ENCODE results near the gene ATG7.

The ATG7 gene

DNA sequence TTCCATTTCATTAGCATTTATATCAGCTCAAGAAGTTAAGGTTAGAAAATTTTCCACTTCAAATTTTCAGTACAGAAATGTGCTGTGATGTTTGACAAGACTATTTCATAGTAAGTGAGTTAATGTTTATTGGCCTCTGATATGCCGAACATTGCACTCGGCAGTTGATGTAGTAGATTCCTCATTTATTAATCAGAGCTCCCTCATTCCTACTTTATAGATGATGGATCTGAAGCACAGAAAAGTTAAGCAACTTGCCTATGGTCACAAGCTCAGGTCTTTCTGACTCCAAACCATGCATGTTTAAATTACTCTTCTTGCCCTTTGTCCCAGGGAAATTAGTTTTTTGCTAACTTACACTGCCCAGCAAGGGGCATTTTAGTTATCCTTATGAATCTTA is 92.0 kb downstream of the ATG7 start:
- DNase-seq = no peak

DNA sequence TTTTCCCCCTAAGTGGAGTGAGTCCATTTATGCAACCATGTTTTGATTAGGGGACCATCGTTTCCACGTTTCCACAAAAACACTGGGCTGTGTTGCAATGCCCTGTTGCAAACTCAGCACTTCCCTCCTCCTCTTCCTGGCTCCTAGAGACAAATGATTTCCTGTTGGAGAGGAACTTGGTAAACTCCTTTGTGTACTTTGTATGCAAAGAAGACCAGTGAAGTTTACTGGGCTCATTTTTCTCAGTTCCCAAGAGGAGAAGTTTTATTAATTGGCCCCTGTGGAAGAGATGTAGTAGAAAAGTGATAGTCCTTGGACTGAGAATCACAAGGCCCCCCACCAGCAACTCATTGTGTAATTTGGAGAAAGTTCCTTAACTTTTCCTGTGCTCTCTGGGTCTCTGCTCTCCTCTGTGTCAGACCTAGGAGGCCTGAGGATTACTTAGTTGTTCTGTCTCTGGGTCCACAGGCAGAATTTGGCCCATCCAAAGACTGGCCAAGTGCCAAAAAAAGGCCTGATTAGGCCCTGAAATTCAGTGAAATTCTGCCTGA is 95.0 kb downstream of the ATG7 start:
- DNase-seq = no peak

DNA sequence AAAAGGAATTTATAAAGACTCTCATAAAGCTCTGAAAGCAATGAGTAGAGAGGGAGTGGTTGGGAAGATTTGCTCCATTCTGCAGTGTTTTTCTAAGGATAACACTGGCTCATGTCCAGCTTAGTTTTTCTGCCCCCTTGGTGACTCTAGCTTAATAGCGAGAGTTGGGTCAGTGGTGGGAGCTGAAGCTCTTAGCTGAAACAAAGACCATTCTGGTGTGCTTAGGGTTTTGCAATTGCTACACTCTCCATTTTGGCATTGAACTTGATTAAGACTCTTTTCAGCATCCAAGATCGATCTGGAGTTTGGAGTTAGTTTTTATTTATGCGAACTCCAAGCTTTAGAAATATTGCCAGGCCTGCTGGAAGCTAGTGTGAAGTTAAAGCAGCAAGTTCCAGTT is 98.0 kb downstream of the ATG7 start:
- DNase-seq = no peak

DNA sequence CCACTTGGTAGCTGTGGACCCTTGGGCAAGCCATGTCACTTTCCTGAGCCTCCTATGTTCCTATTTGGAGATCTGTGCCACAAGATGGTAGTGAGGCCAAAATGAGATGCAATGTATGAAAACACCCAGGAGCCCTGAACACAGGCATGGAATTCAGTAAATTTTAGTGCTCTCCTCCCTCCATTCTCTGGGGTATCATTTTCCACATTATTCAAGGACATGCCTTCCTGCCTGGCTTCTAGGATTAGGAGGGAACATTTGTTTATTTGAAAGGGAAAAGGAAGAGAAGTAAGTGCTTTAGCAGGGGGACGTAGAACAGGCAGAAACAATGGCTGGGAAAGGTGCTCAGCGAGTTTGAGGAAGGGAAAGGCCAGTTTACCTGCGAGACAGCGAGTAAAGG is 98.8 kb downstream of the ATG7 start:
- DNase-seq = no peak

DNA sequence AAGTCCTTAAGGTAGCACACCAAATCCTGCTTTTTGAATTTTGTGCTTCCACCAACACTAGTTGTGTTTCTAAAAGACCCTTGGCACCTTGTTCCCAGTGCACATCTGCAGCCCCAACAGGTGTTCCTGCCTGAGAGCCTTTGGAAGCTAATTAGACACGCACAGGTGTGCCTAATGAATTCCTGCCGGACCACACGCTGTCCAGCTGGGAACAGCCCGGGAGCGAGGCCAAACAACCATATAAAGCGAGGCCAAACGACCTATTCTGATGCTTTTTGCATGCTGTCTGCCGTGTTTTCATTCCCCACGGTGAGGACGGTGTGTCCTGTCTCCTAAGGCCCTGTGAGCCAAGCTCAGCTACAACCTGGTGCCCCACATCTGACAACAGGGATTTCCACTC is 99.5 kb downstream of the ATG7 start:
- no peak for DNase-seq

DNA sequence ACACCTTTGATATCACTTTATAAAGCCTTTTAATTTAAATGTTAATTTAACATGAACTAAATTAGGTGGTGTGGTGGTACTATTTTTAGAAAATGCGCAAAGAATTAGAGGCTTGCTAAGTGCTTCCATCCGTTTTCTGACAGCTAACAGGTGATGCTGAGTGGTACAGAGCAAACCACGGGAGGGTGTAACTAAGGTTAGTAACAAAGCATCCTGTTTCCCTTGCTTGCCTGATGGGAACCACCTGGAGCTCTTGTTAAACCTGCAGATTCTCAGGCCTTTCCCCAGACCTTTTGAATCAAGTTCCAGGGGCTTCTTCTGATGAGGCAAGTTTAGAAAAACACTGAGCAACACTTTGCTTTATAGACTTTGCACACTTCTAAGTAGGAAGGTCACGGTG is 101.0 kb downstream of the ATG7 start:
- no peak for DNase-seq

DNA sequence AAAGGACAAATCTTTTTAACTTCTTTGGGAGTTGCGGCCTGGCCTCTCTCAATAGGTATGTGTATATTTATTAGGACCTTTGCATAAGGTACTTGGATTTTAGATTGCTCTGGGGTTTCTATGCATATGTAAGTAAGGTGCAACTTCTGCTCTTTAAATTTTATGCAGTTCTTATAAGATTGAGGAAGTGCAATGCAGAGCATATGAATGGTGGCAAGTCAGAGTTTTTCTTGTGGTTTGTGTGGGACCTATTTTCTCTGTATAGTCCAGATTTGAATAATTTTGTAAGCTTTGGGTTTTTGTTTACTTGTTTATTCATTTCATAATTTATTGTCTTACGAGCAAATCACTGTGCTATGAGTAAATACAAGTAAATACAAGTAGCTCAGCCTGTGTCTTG is 101.5 kb downstream of the ATG7 start:
- no peak for DNase-seq

DNA sequence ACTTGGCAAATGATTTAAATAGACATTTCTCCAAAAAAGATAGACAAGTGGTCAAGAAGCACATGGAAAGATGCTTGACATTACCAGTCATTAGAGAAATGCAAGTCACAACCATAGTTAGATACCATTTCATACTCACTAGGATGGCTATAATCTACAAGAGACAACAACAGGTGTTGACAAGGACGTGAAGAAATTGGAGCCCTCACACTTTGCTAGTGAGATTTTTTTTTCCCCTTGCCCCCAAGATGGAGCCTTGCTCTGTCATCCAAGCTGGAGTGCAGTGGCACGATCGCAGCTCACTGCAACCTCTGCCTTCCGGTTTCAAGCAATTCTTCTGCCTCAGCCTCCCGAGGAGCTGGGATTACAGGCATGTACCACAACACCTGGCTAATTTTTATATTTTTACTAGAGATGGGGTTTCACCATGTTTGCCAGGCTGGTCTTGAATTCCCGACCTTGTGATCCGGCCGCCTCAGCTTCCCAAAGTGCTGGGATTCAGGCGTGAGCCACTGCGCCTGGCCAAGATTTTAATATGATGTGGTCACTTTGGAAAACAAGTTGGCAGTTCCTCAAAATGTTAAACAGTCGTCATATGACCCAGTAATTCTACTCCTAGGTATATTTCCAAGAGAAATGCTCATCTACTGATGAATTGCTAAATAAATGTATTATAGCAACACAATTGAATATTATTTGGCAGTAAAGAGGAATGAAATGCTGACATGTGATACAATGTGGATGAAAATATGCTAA is 103.3 kb downstream of the ATG7 start:
- no peak for DNase-seq

DNA sequence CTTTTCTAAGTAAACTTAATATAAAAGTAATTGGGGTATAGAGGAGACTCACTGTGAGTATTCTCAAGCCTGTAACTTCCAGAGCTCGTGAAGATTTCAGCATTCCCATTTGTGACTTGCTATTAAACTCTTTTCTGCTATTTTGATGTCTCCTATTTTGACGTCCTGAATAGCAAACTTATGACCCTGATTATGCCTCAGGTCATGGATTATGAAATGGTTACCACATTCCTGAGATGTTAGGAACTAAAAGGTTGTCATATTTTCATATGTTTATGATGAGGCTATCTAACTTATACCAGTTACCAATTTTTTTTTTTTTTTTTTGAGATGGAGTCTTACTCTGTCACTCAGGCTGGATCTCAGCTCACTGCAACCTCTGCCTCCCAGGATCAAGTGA is 105.5 kb downstream of the ATG7 start:
- DNase-seq = no peak

DNA sequence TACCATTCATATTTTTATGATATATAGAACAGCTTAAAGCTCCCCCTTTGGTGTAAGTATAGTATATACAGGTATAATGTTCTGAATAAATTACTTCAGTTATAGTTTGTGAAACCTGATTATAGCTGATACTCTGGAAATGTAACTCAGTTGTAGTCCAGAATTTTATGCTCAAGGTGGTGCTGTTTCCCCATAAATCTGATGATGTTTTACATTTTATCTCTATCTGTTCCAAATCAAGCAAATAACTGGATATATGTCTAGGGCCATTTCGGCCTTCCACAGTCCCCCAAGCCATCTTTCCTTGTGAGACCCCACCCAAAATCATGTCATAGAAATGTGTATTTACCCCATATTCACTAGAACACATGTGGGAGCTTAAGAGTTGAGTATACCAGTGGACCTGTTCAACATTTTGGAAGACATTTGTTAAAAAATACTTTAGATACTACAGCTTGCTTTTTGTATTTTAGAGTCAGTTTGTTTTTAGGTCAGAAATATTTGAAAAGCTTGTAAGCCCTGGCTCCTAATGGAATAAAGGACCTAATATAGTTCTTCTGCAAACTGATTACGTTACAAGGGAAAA is 107.1 kb downstream of the ATG7 start:
- DNase-seq = no peak

DNA sequence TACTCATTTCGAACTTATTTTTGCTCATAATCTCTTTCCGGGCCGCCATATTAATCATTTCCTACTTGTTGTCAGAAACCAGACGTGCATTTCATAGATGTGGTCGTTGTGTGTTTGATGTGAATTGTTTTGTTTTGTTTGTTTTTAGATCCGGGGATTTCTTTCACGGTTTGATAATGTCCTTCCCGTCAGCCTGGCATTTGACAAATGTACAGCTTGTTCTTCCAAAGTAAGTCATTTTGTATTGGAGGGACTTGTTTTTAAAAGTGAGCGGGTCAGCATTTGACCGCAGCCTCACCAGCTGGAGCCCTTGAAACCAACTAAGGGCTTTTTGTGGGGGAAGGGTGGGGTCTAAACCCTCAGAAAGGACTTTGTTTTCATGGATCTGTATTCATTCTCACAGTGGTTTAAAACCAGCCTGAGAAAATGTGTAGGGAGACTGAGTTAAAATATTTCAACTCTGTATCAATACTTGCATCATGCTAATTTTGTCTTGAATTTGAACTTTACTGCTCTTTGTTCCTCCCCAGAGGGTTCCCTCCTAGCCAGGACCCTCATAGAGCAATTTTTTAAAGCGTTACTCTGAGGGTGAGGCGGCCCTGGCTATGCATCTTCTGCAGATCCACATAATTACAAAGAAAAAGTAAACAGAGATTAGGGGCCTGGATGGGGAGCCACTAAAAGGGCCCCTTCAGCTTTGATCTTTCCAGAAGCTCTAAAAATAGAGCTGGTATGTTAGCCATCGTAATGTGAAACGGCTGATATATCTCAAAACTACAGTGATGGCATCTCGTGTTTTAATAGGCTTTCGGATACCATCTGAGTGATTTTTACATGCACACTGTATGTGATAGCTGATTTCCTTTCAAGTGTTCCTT is 107.9 kb downstream of the ATG7 start:
- DNase-seq = no peak

DNA sequence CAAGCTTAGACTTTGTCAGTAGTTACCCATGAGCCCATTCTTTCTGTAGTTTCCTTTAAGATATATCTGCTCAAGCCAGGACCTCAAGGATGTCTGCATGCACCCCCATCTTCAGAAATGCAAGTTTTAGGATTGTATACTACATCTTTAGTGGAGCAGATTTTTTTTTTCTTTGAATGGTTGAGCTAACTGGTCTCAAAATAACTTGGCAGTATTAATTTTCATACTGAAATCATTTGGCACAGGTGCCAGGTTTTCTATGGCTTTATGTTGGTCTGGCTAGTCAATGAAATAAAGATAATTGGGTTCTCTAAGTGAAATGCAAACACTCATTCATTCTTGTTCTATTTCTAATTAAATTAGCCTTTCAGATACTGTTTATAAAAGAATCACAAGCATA is 108.9 kb downstream of the ATG7 start:
- DNase-seq = no peak

DNA sequence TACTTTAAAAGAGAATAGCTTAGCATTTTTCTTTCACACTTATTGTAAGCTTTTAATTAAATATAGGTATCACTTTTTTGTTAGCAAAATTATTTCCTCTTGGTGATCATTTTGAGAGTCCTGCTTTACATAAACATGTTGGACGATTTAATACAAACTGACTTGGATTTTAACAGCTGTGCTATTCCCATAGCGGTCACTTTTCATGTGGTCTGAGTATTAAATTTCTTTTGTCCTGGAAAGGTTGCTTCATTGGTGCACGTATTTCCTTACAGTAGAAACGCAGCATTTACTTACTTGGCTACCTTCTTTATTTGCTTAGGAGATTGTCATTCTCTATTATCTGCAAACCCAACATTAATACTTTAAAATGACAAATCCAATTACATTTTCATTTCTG is 109.4 kb downstream of the ATG7 start:
- DNase-seq = no peak

DNA sequence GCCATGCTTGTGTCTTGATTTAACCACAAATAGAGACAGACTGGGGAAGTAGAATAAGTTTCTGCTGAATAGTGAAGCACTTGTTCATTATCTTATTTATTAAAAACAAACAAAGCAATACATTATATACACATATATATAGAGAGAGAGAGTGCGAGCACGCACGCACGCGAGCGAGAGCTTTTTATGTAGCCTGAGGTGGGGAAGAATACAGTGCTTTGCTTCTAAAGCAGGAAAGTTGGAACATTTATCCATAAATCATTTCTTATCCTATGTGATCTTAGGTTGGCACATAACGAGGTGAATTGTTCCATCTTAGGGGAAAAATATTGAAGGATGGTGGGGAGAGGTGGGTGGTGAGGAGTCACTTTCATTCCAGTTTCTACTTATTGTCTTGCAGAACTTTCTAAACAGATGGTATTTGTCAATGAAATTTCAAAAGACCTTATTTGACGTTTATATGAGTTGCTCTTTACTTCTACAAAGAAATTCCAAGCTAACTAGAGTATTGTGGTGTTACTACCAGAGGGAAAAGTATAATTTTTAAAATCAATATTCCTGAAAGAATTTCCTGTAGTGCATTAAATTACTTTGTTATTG is 110.0 kb downstream of the ATG7 start:
- no peak for DNase-seq

DNA sequence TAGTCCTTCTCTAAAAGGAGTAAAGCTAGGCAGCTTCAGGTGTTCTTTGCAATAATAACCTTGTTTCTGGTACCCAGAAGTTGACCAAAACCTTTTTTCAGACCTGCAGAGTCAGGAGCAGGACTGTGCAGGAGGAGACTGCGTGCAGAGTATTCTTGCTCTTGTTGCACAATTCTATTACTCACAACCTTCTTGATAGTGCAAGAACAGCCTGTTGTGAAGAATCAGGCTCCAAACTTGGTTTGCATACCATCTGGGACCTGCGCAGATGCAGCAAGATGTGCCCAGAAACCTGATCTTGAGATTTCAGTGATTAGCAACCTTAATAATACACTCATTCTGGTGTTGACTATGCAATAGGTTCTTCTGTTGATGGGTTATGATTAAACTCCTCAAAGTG is 111.9 kb downstream of the ATG7 start:
- DNase-seq = no peak

DNA sequence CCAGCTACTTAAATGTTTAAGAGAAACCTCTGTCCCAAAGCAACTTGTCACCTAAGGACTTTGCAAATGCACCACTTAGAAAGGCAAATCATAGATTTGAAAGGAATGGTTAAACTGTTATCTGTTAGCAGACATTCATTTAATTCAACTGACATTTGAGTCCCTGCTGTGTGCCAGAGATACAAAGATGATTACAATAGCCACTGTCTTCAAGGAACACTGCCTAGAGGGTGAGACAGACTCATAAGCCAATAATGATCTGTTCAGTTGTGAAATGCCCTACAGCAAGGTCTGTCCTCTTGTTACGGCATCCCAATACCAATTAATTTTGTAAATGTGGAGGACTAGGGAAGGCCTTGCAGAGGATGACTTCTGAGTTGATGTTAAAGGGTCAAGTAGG is 113.1 kb downstream of the ATG7 start:
- no peak for DNase-seq

DNA sequence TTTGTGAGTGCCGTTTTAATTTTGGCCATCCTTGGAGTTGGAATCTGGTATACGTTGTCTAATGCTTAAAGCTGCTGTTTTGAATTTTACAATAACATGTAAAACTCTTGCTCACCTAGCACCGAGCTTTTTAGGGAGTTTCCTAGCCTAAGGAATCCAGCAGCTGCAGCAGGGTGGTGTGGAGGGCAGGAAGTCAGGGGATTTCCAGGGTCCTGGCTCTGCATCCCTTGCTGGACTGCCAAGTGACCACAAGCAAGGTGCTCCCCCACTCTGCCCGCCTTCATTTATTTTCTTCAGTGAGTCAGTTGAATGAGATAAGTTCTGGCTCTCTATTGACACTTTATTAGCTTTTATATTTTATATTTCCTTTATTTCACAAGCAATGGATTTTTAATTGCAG is 113.7 kb downstream of the ATG7 start:
- DNase-seq = no peak

DNA sequence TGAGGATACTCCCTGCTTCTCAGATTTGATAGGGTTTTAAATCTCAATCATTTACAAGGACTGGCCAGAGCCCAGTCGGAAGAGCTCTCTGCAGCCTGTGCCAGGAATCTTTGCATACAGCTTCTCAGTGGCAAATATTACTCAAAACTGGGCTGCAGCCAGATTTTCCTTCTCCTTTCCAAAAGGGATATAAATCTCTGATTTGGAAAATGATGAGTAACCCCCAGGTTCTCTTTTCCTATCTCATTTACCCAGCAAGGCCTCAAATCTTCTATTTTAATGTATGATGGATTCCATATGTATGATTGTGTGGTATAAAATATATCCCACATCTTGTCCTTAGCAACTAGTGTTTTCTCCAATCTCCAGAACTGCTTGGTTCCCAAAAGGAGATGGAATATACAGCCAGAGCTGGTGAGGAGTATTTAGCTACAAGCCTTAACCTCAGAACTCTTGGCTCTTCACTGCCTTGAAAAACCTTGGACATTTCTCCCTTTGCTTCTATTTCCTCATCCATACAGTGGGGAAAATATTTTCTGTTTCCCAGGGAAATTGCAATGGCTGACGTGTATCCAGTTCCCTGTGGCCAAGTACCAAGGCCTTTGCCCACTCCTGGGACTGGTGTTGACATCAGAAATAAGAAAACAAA is 114.4 kb downstream of the ATG7 start:
- no peak for DNase-seq

DNA sequence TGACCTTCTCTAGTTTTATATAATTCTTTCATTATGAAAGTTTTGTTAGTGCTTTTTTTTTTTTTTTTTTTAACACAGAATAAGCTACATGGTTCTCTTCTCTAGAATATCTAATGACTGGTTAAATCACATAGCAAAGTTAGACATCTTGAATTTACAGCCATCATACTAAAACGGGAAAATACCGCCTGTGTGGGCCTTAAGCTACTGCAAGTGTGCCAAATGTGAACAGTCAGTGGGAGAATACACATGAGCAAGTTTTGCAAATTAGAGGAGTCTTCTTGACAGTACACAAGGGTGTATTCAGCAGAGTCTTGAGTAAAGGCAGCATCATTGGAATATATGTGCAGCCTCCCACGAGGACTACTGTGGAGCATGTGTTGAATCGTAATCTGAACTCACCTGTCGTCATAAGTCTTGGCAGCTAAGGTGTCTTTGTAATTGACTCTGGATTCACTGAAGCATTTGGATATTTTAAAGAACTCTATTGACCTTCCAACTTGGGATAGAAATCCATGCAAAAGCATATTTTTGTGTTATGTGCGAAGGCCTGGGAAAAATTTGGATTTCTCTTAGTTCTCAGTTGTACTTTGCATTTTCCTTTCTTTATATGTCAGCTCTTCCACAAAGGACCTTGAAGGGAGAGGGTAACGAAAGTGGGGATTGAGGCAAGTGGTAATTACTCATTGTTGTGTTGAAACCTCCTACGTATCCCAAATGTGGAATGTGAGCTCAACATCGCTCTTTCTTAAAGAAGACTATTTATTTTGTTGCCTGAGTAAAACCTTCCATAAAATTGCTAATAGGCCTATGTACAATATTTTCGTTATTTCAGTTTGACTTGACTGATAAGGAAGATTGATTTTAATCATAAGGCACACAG is 117.4 kb downstream of the ATG7 start:
- DNase-seq = no peak

DNA sequence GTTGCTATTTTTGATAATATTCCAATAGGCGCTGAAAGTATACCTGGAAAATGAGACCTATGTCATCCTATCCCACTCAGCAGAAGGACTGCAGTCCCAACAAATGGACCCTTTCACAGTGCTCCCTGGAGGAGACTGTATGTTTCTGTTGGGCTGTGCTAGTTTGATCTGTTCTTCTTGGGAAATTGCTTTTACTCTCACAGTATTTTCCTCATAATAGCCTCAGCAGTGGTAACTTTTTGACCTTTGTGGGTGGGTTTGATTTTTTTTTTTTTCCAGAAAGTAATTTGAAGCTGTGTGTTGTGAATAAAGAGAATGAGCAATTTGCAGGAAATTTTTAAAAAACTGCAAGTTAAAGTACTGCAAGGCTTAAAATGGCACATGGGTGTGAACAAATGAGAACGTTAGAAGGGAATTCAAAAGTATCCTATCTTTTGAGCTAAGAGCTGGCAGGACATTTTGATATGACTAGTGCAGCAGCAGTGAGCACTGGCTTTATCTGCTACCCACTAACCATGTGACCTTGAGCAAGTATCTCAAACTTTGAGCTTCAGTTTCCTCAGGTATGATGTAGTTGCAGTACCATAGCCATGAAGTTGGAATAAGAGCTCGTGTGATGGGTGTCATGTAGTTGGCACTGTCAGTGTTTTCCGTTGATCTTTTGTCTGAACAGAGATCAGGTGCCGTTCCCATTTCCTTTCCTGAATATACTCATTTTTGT is 118.4 kb downstream of the ATG7 start:
- no peak for DNase-seq

Measured in activated naive CD4-positive, alpha-beta T cell (primary cell).